ENCODE measurements around the gene KIF4B.

KIF4B gene

GRCh38 chr5:155017610-155018009, 4.1 kb downstream of the KIF4B start:
- no peak overlapping the region for H3K27ac ChIP-seq (ENCODE audit: low read depth, low read length, poor library complexity, severe bottlenecking)
- H3F3A ChIP-seq (ENCODE audit: insufficient read depth, low read length) = no peaks in the 10 kb centered on the region
- no peak overlapping the region for H3K4me2 ChIP-seq (ENCODE audit: low read length)
- H3K79me2 ChIP-seq (ENCODE audit: insufficient read depth, low read length) = no peaks in the 10 kb centered on the region
- H3K27me3 ChIP-seq (ENCODE audit: insufficient read depth, low read length) = no peaks in the 10 kb centered on the region
- no peak for TF ChIP-seq CTCF (IDR thresholded peaks at IDR 0.05; ENCODE audit: low read length)
- no peak for TF ChIP-seq EZH2 (IDR thresholded peaks at IDR 0.05; ENCODE audit: borderline replicate concordance, low read length)
- no peaks in the 10 kb centered on the region for H3K36me3 ChIP-seq (ENCODE audit: insufficient read depth, low read length)
- H3K9me2 ChIP-seq (ENCODE audit: low read depth, low read length) = no peaks in the 10 kb centered on the region
- H2AFZ ChIP-seq (ENCODE audit: low read length) = no peak overlapping the region
- H3K9me3 ChIP-seq (ENCODE audit: low read length) = no peaks in the 10 kb centered on the region
- H4K20me1 ChIP-seq (ENCODE audit: insufficient read depth, low read length) = no peaks in the 10 kb centered on the region
- no peak overlapping the region for H3K4me3 ChIP-seq (ENCODE audit: low read depth, low read length, poor library complexity, severe bottlenecking)
- H3K4me1 ChIP-seq (ENCODE audit: insufficient read depth, low read length, severe bottlenecking) = no peaks in the 10 kb centered on the region
- H3K9ac ChIP-seq (ENCODE audit: low read length) = no peak overlapping the region

GRCh38 chr5:155019601-155020226, 6.2 kb downstream of the KIF4B start:
- TF ChIP-seq CTCF (IDR thresholded peaks at IDR 0.05; ENCODE audit: low read length) (no peak), EZH2 (IDR thresholded peaks at IDR 0.05; ENCODE audit: borderline replicate concordance, low read length) (no peak)
- no peak overlapping the region for H2AFZ ChIP-seq (ENCODE audit: low read length)
- H3K27ac ChIP-seq (ENCODE audit: low read depth, low read length, poor library complexity, severe bottlenecking) = no peak overlapping the region
- no peaks in the 10 kb centered on the region for H3K79me2 ChIP-seq (ENCODE audit: insufficient read depth, low read length)
- no peaks in the 10 kb centered on the region for H3K9me3 ChIP-seq (ENCODE audit: low read length)
- no peaks in the 10 kb centered on the region for H3K4me1 ChIP-seq (ENCODE audit: insufficient read depth, low read length, severe bottlenecking)
- H3F3A ChIP-seq (ENCODE audit: insufficient read depth, low read length) = no peaks in the 10 kb centered on the region
- no peak overlapping the region for H3K9ac ChIP-seq (ENCODE audit: low read length)
- no peaks in the 10 kb centered on the region for H3K36me3 ChIP-seq (ENCODE audit: insufficient read depth, low read length)
- H3K27me3 ChIP-seq (ENCODE audit: insufficient read depth, low read length) = no peaks in the 10 kb centered on the region
- no peaks in the 10 kb centered on the region for H4K20me1 ChIP-seq (ENCODE audit: insufficient read depth, low read length)
- no peaks in the 10 kb centered on the region for H3K9me2 ChIP-seq (ENCODE audit: low read depth, low read length)
- no peak overlapping the region for H3K4me2 ChIP-seq (ENCODE audit: low read length)
- H3K4me3 ChIP-seq (ENCODE audit: low read depth, low read length, poor library complexity, severe bottlenecking) = no peak overlapping the region

- no peak overlapping the region for H3K4me2 ChIP-seq (ENCODE audit: low read length)
- H3K36me3 ChIP-seq (ENCODE audit: insufficient read depth, low read length) = no peaks in the 10 kb centered on the region
- no peaks in the 10 kb centered on the region for H3F3A ChIP-seq (ENCODE audit: insufficient read depth, low read length)
- H3K27ac ChIP-seq (ENCODE audit: low read depth, low read length, poor library complexity, severe bottlenecking) = no peak overlapping the region
- TF ChIP-seq CTCF (IDR thresholded peaks at IDR 0.05; ENCODE audit: low read length) (no peak), EZH2 (IDR thresholded peaks at IDR 0.05; ENCODE audit: borderline replicate concordance, low read length) (no peak)
- no peak overlapping the region for H3K4me3 ChIP-seq (ENCODE audit: low read depth, low read length, poor library complexity, severe bottlenecking)
- no peaks in the 10 kb centered on the region for H3K9me2 ChIP-seq (ENCODE audit: low read depth, low read length)
- H3K27me3 ChIP-seq (ENCODE audit: insufficient read depth, low read length) = no peaks in the 10 kb centered on the region
- no peak overlapping the region for H3K9ac ChIP-seq (ENCODE audit: low read length)
- no peaks in the 10 kb centered on the region for H3K4me1 ChIP-seq (ENCODE audit: insufficient read depth, low read length, severe bottlenecking)
- no peaks in the 10 kb centered on the region for H4K20me1 ChIP-seq (ENCODE audit: insufficient read depth, low read length)
- H3K9me3 ChIP-seq (ENCODE audit: low read length) = no peaks in the 10 kb centered on the region
- H3K79me2 ChIP-seq (ENCODE audit: insufficient read depth, low read length) = no peaks in the 10 kb centered on the region
- no peak overlapping the region for H2AFZ ChIP-seq (ENCODE audit: low read length)
These were observed 8.3 kb downstream of the KIF4B start for GRCh38 chr5:155021842-155022241.
